Endometrium (tissue), 2 donors: ENCODE measurements around the gene ASTL.

Experiments used
- FAIRE-seq: peaks from 2 replicates; lab custom pipeline; 2012; peaks lifted over from hg19 to GRCh38; lab: Jason Lieb, UNC
- donor health status: control.
- donor health status: control.

ASTL gene

DNA sequence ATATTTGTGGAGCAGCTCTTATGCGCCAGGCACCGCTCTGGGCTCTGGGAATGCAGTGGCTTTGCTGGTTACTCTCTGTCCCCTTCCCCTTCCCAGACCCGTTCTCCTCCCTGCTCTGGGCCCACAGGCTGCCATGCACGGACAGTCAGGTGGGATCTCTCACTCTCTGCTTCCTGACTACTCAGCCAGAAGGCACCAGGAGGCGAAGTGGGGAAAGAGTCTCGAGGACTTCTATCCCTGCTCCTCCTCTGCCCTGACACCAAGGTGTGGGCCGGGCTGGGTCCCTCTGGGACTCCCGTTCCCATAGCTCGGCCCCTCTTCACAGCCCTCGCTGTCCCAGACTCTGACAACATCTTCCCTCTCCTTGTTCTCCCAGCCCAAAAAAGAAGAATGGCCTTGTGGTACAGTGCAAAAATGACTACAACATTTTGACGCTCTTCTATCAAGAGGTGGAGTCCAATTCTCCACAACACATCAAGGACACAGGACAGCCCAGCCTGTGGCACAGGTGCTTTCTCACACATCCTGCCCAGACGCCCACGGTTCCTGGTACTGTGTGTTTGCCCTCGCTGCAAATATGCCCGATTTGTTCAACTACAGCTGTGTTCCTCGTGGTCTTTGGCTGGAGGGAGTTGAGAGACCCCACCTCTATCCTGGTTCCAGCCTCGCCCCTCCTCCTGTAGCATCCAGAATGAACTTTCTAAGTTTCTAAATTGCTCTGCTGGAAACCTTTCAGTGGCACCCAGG, 21.0 kb upstream of the ASTL start:
- FAIRE-seq: no peak

DNA sequence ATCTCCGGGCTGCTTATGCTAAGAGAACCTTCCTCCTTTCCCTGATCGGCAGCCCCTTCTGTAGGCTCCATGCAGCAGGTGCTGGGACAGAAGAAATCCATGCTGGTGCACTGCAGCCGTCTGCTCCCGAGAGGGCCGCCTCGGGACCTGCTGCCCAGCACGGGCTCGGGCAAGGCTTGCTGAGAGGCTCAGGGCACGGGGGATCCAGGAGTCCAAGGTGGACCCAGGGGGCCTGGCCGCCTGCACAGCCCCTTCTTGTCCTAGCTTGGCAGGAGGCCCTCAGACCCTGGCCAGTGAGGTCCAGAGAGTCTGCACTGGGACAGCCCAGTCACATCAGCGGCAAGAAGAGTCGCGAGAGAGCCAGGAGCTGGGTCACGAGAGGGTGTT, 20.2 kb upstream of the ASTL start:
- FAIRE-seq: no peak

- FAIRE-seq: no peak
Observed at GRCh38 chr2:96157649-96158553, 19.6 kb upstream of the ASTL start.

GRCh38 chr2:96156926-96157648, 18.8 kb upstream of the ASTL start:
- FAIRE-seq: no peak

GRCh38 chr2:96156011-96156820, 17.9 kb upstream of the ASTL start:
- FAIRE-seq: no peak

- FAIRE-seq: no peak
Observed at GRCh38 chr2:96154506-96155380, 16.4 kb upstream of the ASTL start.

- FAIRE-seq: no peak
Observed at GRCh38 chr2:96153991-96154431, 15.7 kb upstream of the ASTL start.

- FAIRE-seq: no peak
Observed at GRCh38 chr2:96153291-96153713, 15.0 kb upstream of the ASTL start.

GRCh38 chr2:96152304-96153161, 14.2 kb upstream of the ASTL start:
- no peak for FAIRE-seq

DNA sequence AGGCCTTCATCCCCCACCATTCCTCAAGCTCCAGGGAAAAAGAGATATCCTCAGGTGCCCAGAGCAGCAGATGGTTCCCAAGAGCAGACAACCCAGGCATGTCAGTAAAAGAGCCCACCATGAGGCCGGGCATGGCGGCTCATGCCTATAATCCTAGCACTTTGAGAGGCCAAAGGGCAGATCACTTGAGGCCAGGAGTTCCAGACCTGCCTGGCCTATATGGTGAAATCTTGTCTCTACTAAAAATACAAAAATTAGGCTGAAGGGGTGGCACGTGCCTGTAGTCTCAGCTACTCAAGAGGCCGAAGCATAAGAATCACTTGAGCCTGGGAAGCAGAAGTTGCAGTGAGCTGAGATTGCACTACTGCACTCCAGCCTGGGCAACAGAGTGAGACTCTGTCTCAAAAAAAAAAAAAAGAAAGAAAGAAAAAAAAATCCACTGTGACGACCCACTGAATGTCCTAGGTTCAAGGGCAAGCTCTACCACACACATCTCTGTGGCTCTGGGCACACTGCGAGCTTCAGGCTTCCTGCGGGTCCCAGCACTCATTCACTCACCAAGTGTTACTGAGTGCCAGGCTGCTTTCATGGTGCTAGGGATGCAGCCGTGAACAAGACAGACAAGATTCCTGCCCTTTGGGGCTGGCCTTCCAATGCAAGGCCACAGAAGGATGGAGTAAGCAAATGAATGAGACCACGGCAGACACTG, 13.4 kb upstream of the ASTL start:
- no peak for FAIRE-seq

GRCh38 chr2:96150791-96151594, 12.7 kb upstream of the ASTL start:
- FAIRE-seq: no peak

DNA sequence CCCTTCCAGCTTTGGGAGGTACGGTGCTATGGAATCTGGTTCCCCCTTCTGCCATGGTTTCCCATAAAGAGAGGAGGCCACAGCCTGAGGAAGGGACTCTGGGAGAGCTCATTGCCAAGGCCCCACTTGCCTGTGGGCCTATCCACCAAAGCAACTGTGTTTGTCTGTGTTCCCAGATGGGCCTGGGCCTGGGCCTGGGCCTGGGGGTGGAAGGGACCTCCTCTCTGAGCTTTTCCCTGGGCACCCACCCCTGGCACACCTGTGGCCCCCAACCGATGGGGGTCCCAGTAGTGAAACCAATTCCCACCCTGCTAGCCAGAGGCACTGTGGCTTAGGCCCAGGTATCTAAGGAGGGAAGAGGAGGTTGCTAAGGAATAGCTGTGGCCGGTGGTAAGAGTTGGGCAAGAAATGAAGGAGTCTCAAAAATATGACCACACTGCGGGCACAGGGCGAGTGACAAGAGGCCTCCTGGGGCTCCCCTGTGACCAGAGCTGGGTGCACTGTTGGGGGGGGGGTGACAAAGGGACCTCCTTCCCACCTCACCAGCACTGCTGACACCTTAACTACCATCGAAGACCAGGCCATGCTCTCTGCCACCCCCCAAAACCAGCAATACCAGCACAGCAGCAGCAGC, 11.8 kb upstream of the ASTL start:
- no peak for FAIRE-seq

GRCh38 chr2:96148410-96149217, 10.3 kb upstream of the ASTL start:
- no peak for FAIRE-seq

- FAIRE-seq: no peak
Observed at GRCh38 chr2:96147593-96148201, 9.4 kb upstream of the ASTL start.

DNA sequence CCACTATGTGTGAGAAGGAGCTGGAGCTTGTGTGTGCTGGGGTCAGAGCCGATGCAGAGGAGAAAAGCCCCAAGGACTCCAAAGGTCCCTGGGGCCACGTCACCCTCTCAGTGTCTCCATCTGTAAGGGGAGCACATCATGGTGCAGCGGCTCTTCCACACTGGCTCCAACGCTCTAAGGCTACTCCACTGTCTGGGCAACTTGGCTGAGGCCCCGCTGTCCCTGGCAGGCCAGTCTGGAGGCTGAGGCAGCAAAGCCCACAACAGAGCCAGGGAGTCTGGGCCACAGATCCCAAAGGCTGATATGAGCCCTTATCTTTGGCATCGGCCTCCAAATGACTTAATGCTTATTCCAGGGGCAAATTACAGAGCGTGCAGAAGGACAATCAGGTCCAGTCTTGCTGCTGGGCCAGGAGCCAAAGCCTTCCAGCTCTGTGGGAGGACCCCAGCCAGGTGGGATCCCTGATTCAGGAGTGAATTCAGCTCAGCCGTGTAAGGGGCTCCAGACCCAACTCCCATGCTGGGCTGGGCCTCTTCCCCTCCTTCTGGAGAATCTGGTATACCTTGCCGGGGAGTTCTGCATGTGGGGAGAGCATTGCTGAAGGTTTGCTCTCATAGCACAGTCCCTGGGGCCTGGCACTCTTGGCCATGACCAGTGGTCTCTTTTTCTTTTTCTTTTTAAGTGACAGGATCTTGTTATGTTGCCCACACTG, 8.7 kb upstream of the ASTL start:
- FAIRE-seq: no peak
